ENCODE results near the gene TPT1. TPM values are rescaled to one million over a fixed set of nuclear protein-coding genes. Genes with fewer than 3 reads are reported as not detected.
"Not testable (repeated sequence)": the region's sequence is repeated elsewhere in the genome, so short reads cannot be mapped to it uniquely, and the experiment has no call there.

Gene TPT1
- total RNA-seq, 1 donor from 2014 or later = 3,215 TPM

DNA sequence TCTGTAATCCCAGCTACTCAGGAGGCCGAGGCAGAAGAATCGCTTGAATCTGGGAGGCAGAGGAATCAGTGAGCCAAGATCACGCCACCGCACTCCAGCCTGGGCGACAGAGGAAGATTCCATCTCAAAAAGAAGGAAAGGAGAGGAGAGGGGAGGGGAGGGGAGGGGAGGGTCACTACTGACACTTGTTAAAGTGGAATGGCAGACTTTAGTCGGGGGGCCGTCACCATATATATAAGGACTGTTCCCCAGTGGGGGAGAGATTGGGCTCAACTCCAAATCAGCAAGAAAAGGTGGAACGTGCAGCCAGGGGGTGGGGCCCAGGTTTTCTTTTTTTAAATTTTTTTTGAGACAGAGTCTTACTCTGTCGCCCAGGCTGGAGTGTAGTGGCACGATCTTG, 26.2 kb downstream of the TPT1 start:
- no peak for DNase-seq (ENCODE audit: low spot score)
- intact Hi-C loops (cut with DNase I) = no loop called here

GRCh38 chr13:45310341-45311131, 30.4 kb downstream of the TPT1 start:
- intact Hi-C loops (cut with DNase I) = loop anchor here (2.0 kb wide), 1 partner anchor 264 kb away; no protein-coding TSS in a partner anchor
- no peak for DNase-seq (ENCODE audit: low spot score)

DNA sequence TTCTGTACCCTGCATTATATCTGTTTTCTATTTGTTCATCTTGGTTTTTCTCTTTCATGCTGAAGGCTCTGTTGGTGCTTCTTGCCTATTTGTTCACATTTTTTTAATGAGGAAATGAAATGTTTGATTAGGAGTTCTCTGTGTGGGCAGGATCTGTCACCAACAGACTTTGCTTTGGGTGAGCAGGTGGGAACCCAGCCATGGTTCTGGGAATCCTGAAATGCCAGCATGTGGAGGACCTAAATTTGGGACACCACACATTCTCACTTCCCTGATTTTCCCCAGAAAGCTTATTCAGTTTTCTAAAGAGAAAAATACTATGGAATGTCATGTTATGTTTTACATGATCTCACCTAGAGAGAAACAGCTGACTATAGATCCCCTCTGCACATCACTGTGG, 34.0 kb downstream of the TPT1 start:
- no peak for DNase-seq (ENCODE audit: low spot score)
- intact Hi-C loops (cut with DNase I) = no loop called here

GRCh38 chr13:45305079-45305478, 35.9 kb downstream of the TPT1 start:
- no peak for DNase-seq (ENCODE audit: low spot score)
- intact Hi-C loops (cut with DNase I) = no loop called here

DNA sequence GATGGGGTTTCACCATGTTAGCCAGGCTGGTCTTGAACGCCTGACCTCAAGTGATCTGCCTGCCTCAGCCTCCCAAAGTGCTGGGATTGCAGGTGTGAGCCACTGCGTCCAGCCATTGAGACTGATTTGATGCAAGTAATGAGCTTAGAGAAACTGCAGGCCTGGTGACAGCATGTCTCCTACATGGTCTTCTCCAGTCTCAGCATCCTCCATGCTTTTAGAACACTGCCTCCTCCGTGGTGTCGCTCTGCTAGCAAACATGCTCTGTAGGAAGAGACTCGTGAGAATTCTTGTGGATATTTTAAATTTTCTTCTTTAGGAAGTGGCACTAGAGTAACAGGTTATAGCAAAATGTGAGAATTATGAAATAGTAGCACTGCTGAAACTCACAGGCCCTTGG, 37.1 kb downstream of the TPT1 start:
- intact Hi-C loops (cut with DNase I) = no loop called here

DNA sequence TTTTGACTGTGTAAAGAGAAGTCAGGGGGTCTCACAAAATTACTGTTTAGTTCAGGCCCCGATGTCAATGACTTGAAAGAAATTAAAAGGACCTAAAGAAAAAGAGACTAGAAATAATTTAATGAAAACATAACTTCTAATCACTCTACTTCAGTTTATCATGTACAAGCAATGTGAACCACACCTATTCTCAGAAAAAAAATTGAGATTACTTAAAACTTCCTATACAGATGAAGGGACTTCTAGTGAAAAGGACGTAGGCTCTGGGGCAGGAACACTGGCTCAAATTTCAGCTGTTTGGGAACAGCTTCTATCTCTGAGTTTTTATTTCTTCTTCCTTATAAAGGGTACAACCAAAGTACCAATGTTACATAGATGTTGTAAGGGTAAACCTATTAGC, 38.0 kb downstream of the TPT1 start:
- intact Hi-C loops (cut with DNase I) = no loop called here

More for the DNA sequence above, 37.1 kb downstream of the TPT1 start:
- DNase-seq (ENCODE audit: low spot score) = no peak

GRCh38 chr13:45302507-45302906, 38.5 kb downstream of the TPT1 start:
- intact Hi-C loops (cut with DNase I) = no loop called here
- no peak for DNase-seq (ENCODE audit: low spot score)

More for the DNA sequence above, 38.0 kb downstream of the TPT1 start:
- DNase-seq (ENCODE audit: low spot score) = no peak

- no peak for DNase-seq (ENCODE audit: low spot score)
- intact Hi-C loops (cut with DNase I) = no loop called here
These were observed 39.7 kb downstream of the TPT1 start for GRCh38 chr13:45301263-45301662.

DNA sequence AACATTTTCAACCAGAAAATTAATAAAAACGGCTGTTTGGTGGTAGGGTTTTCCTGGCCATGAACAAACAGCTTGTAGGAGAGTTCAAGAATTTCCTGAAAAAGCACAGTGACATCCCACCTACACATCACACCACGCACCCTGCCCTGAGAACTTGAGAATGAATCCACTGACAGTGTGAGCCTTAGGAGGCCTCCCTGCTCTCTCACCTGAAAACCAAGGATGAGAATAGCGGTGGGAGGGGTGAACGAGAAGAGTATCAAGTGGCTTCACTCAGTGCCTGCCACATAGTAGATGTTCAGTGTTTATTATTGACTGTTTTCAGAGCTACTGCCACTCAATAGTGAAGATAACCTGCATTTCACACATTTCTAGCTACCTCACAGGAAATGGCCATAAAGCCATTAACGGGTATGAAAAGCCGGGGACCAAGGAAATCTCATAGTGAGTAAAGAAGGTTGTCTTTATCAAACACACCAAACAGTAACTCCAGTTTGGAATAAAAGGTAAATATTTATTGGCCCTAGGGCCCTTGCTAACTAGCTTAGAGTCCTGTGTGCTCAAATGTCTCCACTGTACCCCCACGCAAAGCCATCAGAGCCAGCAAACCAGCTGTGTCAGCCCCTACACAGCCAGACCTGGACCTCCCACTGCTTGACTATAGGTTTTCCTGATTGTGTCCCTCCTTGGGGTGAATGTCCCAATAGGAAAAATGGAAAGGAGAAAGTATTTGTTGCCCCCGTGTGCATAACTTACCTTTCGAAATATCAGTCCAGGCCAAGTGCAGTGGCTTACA, 40.6 kb downstream of the TPT1 start:
- no peak for DNase-seq (ENCODE audit: low spot score)
- intact Hi-C loops (cut with DNase I) = no loop called here

DNA sequence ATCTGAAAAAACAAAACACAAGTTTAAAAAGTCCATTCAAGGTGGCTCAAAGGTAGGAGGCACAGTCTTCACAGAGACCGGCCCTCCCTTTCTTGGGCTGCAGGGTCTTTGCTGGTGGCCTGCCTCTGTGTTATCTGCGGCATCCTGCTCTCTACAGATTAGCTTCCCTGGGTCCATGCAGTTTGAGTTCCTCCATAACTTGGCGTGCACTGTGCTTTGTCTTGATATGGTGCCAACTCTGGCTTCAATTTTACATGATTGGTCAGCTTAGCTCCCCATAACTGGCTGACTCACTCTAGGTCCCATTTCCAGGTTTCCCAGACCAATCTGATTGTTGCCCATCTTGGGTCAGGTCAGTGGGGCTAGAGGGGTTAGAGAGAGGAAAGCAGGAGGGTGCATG, 41.8 kb downstream of the TPT1 start:
- no peak for DNase-seq (ENCODE audit: low spot score)
- intact Hi-C loops (cut with DNase I) = no loop called here

DNA sequence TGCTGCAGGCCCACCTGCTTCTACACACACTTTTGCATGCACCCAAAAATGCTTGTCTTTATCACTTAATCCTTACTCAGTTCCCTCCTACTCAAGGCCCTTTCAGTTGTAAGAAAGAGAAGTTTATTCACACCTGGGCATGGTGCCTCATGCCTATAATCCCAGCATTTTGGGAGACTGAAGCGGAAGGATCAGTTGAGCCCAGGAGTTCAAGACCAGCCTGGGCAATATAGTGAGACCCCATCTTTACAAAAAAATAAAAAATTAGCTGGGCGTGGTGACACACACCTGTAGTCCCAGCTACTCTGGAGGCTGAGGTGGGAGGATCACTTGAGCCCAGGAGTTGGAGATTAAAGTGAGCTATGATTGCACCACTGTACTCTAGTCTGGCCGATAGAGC, 42.4 kb downstream of the TPT1 start:
- DNase-seq (ENCODE audit: low spot score); intact Hi-C loops (cut with DNase I): not testable (repeated sequence)

GRCh38 chr13:45298206-45298505, 42.8 kb downstream of the TPT1 start:
- intact Hi-C loops (cut with DNase I) = no loop called here
- DNase-seq (ENCODE audit: low spot score) = no peak

- intact Hi-C loops (cut with DNase I) = no loop called here
- no peak for DNase-seq (ENCODE audit: low spot score)
These were observed 43.4 kb downstream of the TPT1 start for GRCh38 chr13:45297456-45298205.

- intact Hi-C loops (cut with DNase I) = no loop called here
These were observed 44.7 kb downstream of the TPT1 start for GRCh38 chr13:45296259-45296658.

DNA sequence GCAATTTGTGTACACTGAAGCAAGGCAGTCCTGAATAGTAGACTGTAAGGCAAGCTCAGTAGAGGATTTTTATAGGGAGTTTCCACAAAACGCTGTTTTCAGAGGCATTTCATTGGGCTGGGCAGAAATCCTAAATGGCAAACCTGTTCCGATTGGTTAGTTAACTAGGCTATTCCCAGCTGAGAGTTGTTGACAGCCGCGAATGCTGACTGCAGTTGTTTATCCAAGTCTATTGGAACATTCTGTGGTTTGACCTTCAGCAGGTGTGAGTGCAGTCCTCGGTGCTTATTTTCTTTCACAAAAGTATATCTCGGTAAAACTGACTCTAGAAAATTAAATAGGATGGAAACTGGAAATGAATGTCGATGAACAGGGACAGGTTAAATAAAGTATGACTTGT, 45.4 kb downstream of the TPT1 start:
- no peak for DNase-seq (ENCODE audit: low spot score)
- intact Hi-C loops (cut with DNase I) = no loop called here

More at GRCh38 chr13:45296259-45296658, 44.7 kb downstream of the TPT1 start:
- DNase-seq (ENCODE audit: low spot score) = no peak

GRCh38 chr13:45292176-45292575, 48.8 kb downstream of the TPT1 start:
- intact Hi-C loops (cut with DNase I) = no loop called here
- no peak for DNase-seq (ENCODE audit: low spot score)

DNA sequence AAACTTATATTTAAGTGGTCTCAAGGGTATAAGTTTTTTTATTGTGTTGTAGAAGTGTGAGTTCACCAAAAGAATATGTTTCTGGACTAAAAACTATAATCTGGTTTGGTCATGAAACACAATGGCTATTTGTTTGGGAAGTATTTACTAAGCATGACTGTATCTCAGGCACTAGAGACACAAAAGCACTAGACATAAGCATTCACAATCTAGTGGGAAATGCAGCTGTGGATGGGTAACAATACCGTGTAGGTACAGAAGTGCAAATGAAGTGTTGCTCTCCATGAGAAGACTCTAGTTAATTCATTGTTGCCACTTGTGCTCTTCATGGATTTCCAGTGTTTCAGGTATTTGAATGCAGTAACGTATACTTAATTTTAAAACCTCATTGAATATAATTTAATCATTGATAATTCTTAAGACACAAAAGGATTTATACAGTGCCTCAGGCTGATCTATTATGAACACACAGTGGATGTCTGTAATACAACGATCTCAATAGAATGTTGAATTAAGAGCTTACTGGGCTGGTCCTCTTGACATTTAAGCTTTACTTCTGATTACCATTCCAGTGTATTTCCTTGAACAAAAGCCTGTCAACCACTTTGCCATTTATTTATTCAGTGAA, 50.9 kb downstream of the TPT1 start:
- intact Hi-C loops (cut with DNase I) = no loop called here
- no peak for DNase-seq (ENCODE audit: low spot score)
